ENCODE results near the gene HAL.

DNA sequence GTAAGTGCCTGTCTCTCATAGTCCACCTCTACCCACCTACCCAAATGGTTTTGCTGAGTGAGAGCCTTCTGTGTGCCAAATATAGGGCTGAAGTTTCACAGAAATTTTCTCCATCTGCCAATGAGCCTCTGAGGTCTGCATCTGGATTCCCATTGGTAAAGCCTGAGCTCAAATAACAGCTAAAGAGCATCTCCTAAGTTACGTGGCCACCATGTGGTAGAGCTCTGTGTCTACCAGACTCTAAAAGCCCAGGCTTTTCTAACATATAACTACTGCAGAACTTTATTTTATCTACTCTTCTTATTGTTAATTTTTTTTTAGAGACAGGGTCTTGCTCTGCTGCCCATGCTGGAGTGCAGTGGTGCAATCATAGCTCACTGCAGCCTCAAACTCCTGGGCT lies 37.0 kb downstream of the HAL start:
- TF ChIP-seq, protein P1, sequence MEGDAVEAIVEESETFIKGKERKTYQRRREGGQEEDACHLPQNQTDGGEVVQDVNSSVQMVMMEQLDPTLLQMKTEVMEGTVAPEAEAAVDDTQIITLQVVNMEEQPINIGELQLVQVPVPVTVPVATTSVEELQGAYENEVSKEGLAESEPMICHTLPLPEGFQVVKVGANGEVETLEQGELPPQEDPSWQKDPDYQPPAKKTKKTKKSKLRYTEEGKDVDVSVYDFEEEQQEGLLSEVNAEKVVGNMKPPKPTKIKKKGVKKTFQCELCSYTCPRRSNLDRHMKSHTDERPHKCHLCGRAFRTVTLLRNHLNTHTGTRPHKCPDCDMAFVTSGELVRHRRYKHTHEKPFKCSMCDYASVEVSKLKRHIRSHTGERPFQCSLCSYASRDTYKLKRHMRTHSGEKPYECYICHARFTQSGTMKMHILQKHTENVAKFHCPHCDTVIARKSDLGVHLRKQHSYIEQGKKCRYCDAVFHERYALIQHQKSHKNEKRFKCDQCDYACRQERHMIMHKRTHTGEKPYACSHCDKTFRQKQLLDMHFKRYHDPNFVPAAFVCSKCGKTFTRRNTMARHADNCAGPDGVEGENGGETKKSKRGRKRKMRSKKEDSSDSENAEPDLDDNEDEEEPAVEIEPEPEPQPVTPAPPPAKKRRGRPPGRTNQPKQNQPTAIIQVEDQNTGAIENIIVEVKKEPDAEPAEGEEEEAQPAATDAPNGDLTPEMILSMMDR (IDR thresholded peaks at IDR 0.05), result no peak
- no peak for TF ChIP-seq POLR2A (IDR thresholded peaks at IDR 0.05)

All from vagina (tissue), 2 donors.